Epithelial cell of proximal tubule (primary cell): ENCODE results near the gene C15orf61. TPM values are rescaled to one million over a fixed set of nuclear protein-coding genes. Genes with fewer than 3 reads are reported as not detected.

Experiments
- DNase-seq: peaks from one replicate; pipeline ENCODE4 v3.0.0-alpha.2; 2011; ENCODE audit warnings: low read depth
- H3K4me3 ChIP-seq: 2 replicates; pipeline ENCODE4 v1.5.1; 2011; ENCODE audit warnings: low read depth, mild to moderate bottlenecking, low read length
- CTCF ChIP-seq: conservative IDR thresholded peaks from 2 replicates; pipeline ENCODE4 v1.5.1; 2012; ENCODE audit warnings: low read depth, mild to moderate bottlenecking, low read length
- total RNA-seq: library from RNA; depleted of rRNA; stranded (reverse); fragments of >200 nt; gene quantifications from 2 replicates; pipeline ENCODE4 v1.2.3, GENCODE V29; 2015

Gene C15orf61
- total RNA-seq, 1 donor from 2014 or later: 2.0 TPM

DNA sequence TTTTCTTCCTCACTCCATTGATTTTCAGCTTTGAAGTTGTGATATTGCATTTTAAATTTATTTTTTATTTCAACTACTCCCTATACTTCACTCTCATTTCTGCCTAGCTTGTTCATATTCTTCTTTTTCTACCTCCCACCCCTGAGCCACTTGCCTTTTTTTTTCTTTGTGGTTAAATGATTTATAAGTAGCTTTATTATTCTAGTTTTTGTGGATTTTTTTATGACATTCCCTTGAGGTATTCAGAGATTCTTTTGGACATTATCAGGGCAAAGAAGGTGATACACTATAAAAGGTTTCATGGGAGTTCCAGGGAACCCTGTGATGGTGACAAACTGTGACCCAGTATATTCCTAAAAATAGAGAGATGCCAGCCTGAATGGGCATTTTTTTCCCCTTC, 3.3 kb downstream of the C15orf61 start:
- TF ChIP-seq CTCF: no peak

DNA sequence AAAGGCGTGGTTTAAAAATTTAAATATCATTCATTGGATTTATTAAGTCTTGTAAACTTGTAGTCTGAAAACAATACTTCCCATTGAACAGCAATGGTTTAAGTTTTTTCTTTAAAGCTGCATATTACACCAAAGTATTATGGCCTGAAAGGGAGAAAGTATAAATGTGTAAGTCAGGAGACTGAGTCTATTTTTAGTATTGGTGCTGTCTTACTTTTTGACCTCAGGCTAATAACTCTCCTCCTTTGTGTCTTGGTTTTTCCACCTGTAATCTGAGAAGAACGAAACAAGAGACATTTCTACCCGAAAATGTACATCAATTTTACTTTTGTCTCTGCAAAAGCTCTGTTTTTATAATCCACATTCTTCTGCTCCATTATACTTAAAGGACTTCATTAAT, 7.6 kb downstream of the C15orf61 start:
- no peak for TF ChIP-seq CTCF
- no peak overlapping the region for H3K4me3 ChIP-seq
- DNase-seq: no peak

More for the DNA sequence above, 3.3 kb downstream of the C15orf61 start:
- H3K4me3 ChIP-seq: no peak overlapping the region
- no peak for DNase-seq

DNA sequence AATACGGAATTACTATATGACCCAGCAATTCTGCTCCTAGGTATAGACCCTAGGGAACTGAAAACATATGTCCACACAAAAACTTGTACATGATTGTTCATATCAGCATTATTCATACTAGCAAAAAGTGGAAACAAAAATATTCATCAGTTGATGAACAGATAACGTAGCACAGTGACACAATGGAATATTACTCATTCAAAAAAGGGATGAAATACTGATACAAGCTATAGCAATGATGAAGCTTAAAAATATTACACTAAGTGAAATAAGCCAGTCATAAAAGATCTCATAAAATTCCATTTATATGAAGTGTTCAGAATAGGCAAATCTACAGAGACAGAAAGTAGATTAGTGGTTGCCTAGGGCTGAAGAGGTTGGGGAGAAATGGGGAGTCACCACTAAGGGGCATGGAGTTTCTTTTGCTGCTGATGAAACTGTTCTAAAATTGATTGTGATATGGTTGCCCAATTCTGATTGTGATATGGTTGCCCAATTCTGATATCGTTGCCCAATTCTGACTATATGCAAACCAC, 10.5 kb downstream of the C15orf61 start:
- no peak overlapping the region for H3K4me3 ChIP-seq
- no peak for DNase-seq
- TF ChIP-seq CTCF: no peak

DNA sequence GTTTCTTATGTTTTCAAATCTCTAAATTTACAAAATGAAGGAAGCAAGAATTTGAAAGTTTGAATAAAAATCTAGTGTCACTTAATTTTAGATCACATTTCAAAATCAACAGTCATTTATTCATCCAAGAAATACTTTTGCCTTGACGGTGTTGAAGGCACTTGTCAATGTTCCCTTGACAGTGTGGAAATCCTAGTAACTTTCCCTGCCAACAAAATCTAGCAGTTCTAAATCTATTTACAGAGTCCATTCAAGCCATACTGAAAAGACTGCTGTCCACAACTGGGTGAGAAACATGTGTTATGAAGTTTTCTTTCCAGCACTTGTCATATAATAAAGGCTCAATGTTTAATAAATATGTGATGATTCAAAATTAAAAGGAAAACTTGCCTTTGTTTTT, 12.9 kb downstream of the C15orf61 start:
- no peak for TF ChIP-seq CTCF
- DNase-seq: no peak
- no peak overlapping the region for H3K4me3 ChIP-seq

GRCh38 chr15:67534360-67534759, 13.4 kb downstream of the C15orf61 start:
- H3K4me3 ChIP-seq: no peak overlapping the region
- no peak for TF ChIP-seq CTCF
- no peak for DNase-seq

DNA sequence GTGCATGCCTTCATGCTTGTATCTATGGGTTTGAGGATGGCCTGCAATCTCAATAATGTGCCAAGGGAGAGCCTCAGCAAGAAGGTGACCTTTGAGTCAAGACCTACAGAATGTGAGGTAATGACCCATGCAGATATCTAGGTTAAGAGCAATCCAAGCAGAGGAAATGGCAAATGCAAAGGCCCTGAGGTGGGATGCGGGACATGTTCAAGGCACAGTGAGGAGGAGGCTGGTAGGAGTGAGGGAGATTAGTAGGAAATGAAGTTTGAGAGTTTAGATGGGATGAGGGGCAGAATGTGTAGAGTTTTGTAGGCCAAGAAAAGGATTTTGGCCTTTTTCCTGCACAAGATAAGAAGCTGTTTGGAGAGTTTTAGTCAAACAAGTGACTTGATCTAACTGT, 16.8 kb downstream of the C15orf61 start:
- TF ChIP-seq CTCF: no peak
- H3K4me3 ChIP-seq: no peak overlapping the region
- DNase-seq: no peak
